Stomach (tissue), 9 donors: ENCODE measurements around the gene IL1B. TPM values are rescaled to one million over a fixed set of nuclear protein-coding genes. Genes with fewer than 3 reads are reported as not detected.

Experiments used
- DNase-seq, 2 donors: peaks; one replicate each; pipeline versions ENCODE4 v3.0.0 to v3.0.0-alpha.2; 2013 to 2019
- H3K27ac ChIP-seq, 5 donors: fragments of 200-600 bp in 4 of 5; sonication (generic) in 4 of 5; one replicate each; pipeline ENCODE4 v1.5.1; 2013 to 2019; ENCODE audit warnings: mild to moderate bottlenecking in 1 of 5, moderate library complexity in 1 of 5
- H3K27me3 ChIP-seq, 3 donors: fragments of 200-600 bp; sonication (generic); one replicate each; pipeline ENCODE4 v1.5.1; 2017 to 2019; ENCODE audit warnings: mixed run types in 1 of 3
- H3K36me3 ChIP-seq, 4 donors: fragments of 200-600 bp; sonication (generic); 1 replicate in 3 of 4; 2 replicates in 1 of 4; pipeline ENCODE4 v1.5.1; 2016 to 2019
- H3K4me1 ChIP-seq, 4 donors: fragments of 200-600 bp; sonication (generic); one replicate each; pipeline ENCODE4 v1.5.1; 2016 to 2019
- H3K4me3 ChIP-seq, 4 donors: fragments of 200-600 bp; sonication (generic) in 3 of 4; one replicate each; pipeline ENCODE4 v1.5.1; 2016 to 2019; ENCODE audit warnings: mild to moderate bottlenecking in 1 of 4
- H3K9me3 ChIP-seq, 4 donors: fragments of 200-600 bp; sonication (generic); one replicate each; pipeline ENCODE4 v1.5.1; 2016 to 2019
- EP300 ChIP-seq: sonication (generic); formaldehyde crosslinking; IDR thresholded peaks from one replicate; pipeline ENCODE4 v1.6.1; 2017; ENCODE audit warnings: antibody characterized with exemption
- POLR2A ChIP-seq, 4 donors: fragments of 450-650 bp; IDR thresholded peaks; one replicate each; pipeline ENCODE4 v1.6.1; 2016; ENCODE audit warnings: antibody characterized with exemption in 4 of 4, control low read depth in 2 of 4, mild to moderate bottlenecking in 1 of 4, moderate library complexity in 1 of 4
- POLR2AphosphoS5 ChIP-seq, 3 donors: sonication (generic); formaldehyde crosslinking; IDR thresholded peaks; one replicate each; pipeline ENCODE4 v1.6.1; 2016; ENCODE audit warnings: antibody characterized with exemption in 3 of 3
- WGBS, 5 donors: extraction: QIAGEN DNeasy Blood & Tissue Kit in 3 of 5; methylation state at CpG; one replicate each; pipeline versions ENCODE4 v1.1.5 to v1.1.7; 2013 to 2018; 5-methylcytosine and 5-hydroxymethylcytosine counted together
- intact Hi-C: fragments of 100-400 bp; cut with DNase I; formaldehyde crosslinking; loops from one replicate; pipeline ENCODE4 v1.15.1; 2023; ENCODE audit warnings: low total_unique reads
- polyA plus RNA-seq, 3 donors: library from polyadenylated mRNA; stranded (reverse); fragments of 200-250 nt; gene quantifications; one replicate each; pipeline ENCODE4 v1.2.3, GENCODE V29; 2013
- total RNA-seq, 5 donors: library from RNA; depleted of rRNA; stranded (reverse); fragments of >200 nt; gene quantifications; one replicate each; pipeline versions ENCODE4 v1.1.0 to v1.2.3, GENCODE V29; 2014 to 2016
- TF ChIP-seq, protein P1 (sequence below), 7 experiments: fragments of 450-650 bp in 4 of 7; fragments of 200-600 bp in 3 of 7; sonication (generic) in 3 of 7; IDR thresholded peaks; one replicate each; pipeline ENCODE4 v1.5.1; 2016 to 2019; ENCODE audit warnings: antibody characterized with exemption in 7 of 7, control low read depth in 2 of 7, mild to moderate bottlenecking in 1 of 7
- donor health status: healthy with polysubstance abuse.
- donor health status: Bipolar disorder and iron deficiency.
- donor health status: healthy.

The IL1B gene
- total and polyA plus RNA-seq, 8 donors: 1.2 to 64.9 (median 14.4) TPM

DNA sequence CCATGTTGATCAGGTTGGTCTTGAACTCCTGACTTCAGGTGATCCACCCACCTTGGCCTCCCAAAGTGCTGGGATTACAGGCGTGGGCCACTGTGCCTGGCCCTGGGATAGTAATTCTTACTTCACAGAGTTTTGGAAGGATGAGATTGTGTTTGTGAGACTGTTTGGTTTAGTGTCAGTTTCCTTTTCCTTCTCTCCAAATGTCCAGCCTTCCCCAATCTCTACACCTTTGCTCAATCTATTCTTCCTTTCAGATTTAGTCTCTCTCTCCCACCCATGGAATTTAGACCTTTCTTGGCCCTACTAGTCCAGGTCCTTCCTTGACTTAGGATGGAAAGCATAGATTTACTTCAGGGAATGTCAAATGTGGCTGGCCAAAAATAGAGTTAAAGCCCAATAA lies 40.1 kb downstream of the IL1B start:
- 0 to 47% (median 0%) methylated on average over 1 of the region's 1 CpG for WGBS, 5 donors
- intact Hi-C loops: no loop called here

DNA sequence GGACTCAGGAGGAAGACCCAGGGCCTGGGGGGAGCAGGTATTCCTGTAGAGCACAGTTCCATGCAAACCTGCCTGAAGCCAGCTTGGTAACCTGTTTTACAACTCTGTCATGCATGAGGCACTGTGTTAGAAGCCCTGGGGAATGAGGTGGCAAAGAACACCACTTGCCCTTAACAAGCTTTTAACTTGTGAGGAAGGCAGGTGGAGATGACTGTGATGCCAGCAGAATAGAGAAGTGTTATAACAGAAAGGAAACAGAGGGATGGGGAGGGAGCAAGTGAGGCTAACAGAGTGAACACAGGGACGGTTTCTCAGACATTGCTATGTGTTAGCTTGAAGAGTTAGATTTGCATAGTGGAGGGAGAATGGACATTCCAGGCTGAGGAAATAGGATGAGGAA lies 40.8 kb downstream of the IL1B start:
- H3K27me3 ChIP-seq: no peaks in the 10 kb centered on the region
- no peaks in the 10 kb centered on the region for H3K9me3 ChIP-seq
- DNase-seq: peak in 1 of 2 donors; percentile 85
- TF ChIP-seq, protein P1, sequence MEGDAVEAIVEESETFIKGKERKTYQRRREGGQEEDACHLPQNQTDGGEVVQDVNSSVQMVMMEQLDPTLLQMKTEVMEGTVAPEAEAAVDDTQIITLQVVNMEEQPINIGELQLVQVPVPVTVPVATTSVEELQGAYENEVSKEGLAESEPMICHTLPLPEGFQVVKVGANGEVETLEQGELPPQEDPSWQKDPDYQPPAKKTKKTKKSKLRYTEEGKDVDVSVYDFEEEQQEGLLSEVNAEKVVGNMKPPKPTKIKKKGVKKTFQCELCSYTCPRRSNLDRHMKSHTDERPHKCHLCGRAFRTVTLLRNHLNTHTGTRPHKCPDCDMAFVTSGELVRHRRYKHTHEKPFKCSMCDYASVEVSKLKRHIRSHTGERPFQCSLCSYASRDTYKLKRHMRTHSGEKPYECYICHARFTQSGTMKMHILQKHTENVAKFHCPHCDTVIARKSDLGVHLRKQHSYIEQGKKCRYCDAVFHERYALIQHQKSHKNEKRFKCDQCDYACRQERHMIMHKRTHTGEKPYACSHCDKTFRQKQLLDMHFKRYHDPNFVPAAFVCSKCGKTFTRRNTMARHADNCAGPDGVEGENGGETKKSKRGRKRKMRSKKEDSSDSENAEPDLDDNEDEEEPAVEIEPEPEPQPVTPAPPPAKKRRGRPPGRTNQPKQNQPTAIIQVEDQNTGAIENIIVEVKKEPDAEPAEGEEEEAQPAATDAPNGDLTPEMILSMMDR (IDR thresholded peaks at IDR 0.05): no peak
- no peak for TF ChIP-seq POLR2AphosphoS5 (IDR thresholded peaks at IDR 0.05)
- no peak for TF ChIP-seq POLR2A (IDR thresholded peaks at IDR 0.05)
- no peak for TF ChIP-seq EP300
- intact Hi-C loops: no loop called here
- peaks cover 0 to 8% (median 0%) of the 10 kb centered on the region in 4 donors for H3K4me1 ChIP-seq
- WGBS, 5 donors: 56 to 71% (median 64%) methylated on average over 1 of the region's 1 CpG
- H3K36me3 ChIP-seq: no peaks in the 10 kb centered on the region
- H3K27ac ChIP-seq: no peak overlapping the region
- H3K4me3 ChIP-seq: no peak overlapping the region

More for the DNA sequence above, 40.1 kb downstream of the IL1B start:
- no peaks in the 10 kb centered on the region for H3K27me3 ChIP-seq
- no peaks in the 10 kb centered on the region for H3K9me3 ChIP-seq
- peaks cover 0 to 8% (median 0%) of the 10 kb centered on the region in 4 donors for H3K4me1 ChIP-seq
- no peak for DNase-seq
- no peaks in the 10 kb centered on the region for H3K36me3 ChIP-seq
- no peak overlapping the region for H3K4me3 ChIP-seq
- no peak overlapping the region for H3K27ac ChIP-seq
- no peak for TF ChIP-seq POLR2AphosphoS5 (IDR thresholded peaks at IDR 0.05)
- no peak for TF ChIP-seq POLR2A (IDR thresholded peaks at IDR 0.05)
- no peak for TF ChIP-seq EP300
- TF ChIP-seq, protein P1 (IDR thresholded peaks at IDR 0.05): no peak

DNA sequence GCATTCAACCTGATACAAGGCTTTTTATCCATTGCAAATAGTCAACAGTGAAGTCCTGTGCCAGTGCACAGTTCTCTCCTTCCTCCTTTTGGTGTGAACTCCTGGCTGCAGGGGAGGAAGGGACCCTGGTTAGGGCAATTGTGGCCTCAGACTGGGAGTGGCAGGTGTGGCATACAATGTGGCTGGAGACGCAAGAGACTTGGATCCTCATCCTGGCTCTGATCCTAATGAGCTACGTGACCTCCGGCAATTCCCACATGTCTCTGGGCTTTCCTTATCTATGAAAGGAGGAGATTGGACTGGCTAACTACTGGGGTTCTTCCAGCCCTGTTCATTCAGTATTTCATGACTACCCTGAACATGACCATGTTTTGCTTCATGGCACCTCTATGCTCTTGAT lies 41.7 kb downstream of the IL1B start:
- DNase-seq: no peak
- Histone ChIP-seq H3K36me3 (no peaks in the 10 kb centered on the region), H3K4me1 (peaks cover 0 to 8% (median 0%) of the 10 kb centered on the region in 4 donors), H3K27ac (no peak overlapping the region), H3K4me3 (no peak overlapping the region), H3K9me3 (no peaks in the 10 kb centered on the region), H3K27me3 (no peaks in the 10 kb centered on the region)
- no peak for TF ChIP-seq POLR2AphosphoS5 (IDR thresholded peaks at IDR 0.05)
- TF ChIP-seq, protein P1 (IDR thresholded peaks at IDR 0.05): no peak
- no peak for TF ChIP-seq EP300
- no peak for TF ChIP-seq POLR2A (IDR thresholded peaks at IDR 0.05)
- 35 to 60% (median 56%) methylated on average over 3 of the region's 3 CpGs for WGBS, 5 donors
- intact Hi-C loops: no loop called here

DNA sequence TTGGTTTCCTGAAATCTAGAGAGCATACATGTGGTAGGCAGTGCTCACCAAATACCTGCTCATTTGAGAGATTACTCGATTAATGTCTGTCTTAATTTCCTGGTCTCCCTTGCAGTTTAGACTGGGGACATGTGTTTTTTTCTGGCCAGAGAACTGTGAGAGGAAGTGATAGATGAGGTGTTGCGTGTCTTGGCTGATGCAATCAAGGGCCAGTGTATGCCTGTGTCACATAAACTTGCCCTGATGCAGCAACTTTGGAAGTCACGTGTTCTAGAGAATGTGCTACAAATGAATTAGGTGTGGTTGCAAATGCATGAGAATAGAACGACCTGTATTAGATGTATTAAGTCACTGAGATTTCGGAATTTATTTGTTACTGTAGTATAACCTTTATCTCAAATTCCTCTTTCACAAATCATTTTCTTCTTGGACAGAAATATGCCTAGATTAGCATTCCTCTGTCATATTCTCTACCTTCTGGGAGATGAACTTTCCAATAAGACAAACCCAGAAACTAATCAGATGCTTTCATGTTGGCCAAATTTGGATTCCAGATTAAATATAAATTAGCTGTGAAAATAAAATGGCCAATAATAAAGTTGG lies 42.3 kb downstream of the IL1B start:
- 50 to 72% (median 65%) methylated on average over 5 of the region's 5 CpGs for WGBS, 5 donors
- peak overlapping the region in 2 of 5 donors; percentile 30 to 49 for H3K27ac ChIP-seq
- DNase-seq: peak; percentile 44 to 68

More for the DNA sequence above, 42.3 kb downstream of the IL1B start:
- no peaks in the 10 kb centered on the region for H3K27me3 ChIP-seq
- intact Hi-C loops: no loop called here
- H3K4me1 ChIP-seq: peaks cover 0 to 8% (median 0%) of the 10 kb centered on the region in 4 donors
- H3K9me3 ChIP-seq: no peaks in the 10 kb centered on the region
- H3K36me3 ChIP-seq: no peaks in the 10 kb centered on the region
- TF ChIP-seq, protein P1 (IDR thresholded peaks at IDR 0.05): no peak
- no peak for TF ChIP-seq POLR2A (IDR thresholded peaks at IDR 0.05)
- no peak overlapping the region for H3K4me3 ChIP-seq
